Femur (tissue), 1 donor: Measurements from ENCODE around the gene VCAN.

Experiments
- DNase-seq: peaks from one replicate; pipeline ENCODE4 v3.0.0-alpha.2; 2017

The VCAN gene

GRCh38 chr5:83540105-83540504 is 68.6 kb downstream of the VCAN start:
- DNase-seq, result no peak

- DNase-seq, result no peak
These were observed 69.2 kb downstream of the VCAN start for GRCh38 chr5:83540783-83541182.

- no peak for DNase-seq
These were observed 71.3 kb downstream of the VCAN start for GRCh38 chr5:83542839-83543238.

- DNase-seq, result no peak
These were observed 72.4 kb downstream of the VCAN start for GRCh38 chr5:83543898-83544297.

- DNase-seq, result no peak
These were observed 75.6 kb downstream of the VCAN start for GRCh38 chr5:83547161-83547560.

GRCh38 chr5:83547889-83548288 is 76.3 kb downstream of the VCAN start:
- DNase-seq, result no peak

- peak; percentile 66 for DNase-seq
These were observed 77.0 kb downstream of the VCAN start for GRCh38 chr5:83548581-83548980.

- no peak for DNase-seq
These were observed 77.5 kb downstream of the VCAN start for GRCh38 chr5:83549076-83549475.

GRCh38 chr5:83549674-83550073 is 78.1 kb downstream of the VCAN start:
- no peak for DNase-seq

GRCh38 chr5:83551821-83552220 is 80.3 kb downstream of the VCAN start:
- DNase-seq, result no peak

GRCh38 chr5:83552275-83552674 is 80.7 kb downstream of the VCAN start:
- no peak for DNase-seq

- peak; percentile 29 for DNase-seq
These were observed 81.5 kb downstream of the VCAN start for GRCh38 chr5:83553000-83553486.

GRCh38 chr5:83554133-83554532 is 82.6 kb downstream of the VCAN start:
- no peak for DNase-seq

GRCh38 chr5:83554686-83555085 is 83.1 kb downstream of the VCAN start:
- DNase-seq, result no peak

- DNase-seq, result no peak
These were observed 83.7 kb downstream of the VCAN start for GRCh38 chr5:83555263-83555662.

GRCh38 chr5:83556190-83556589 is 84.6 kb downstream of the VCAN start:
- DNase-seq, result no peak

GRCh38 chr5:83559118-83559785 is 87.7 kb downstream of the VCAN start:
- DNase-seq, result no peak

- DNase-seq, result no peak
These were observed 90.6 kb downstream of the VCAN start for GRCh38 chr5:83562071-83562606.

GRCh38 chr5:83562791-83563557 is 91.4 kb downstream of the VCAN start:
- peak; percentile 36 for DNase-seq

GRCh38 chr5:83563631-83564030 is 92.1 kb downstream of the VCAN start:
- DNase-seq, result no peak

GRCh38 chr5:83564069-83564749 is 92.7 kb downstream of the VCAN start:
- DNase-seq, result no peak

- no peak for DNase-seq
These were observed 96.2 kb downstream of the VCAN start for GRCh38 chr5:83567741-83568140.

- DNase-seq, result no peak
These were observed 96.6 kb downstream of the VCAN start for GRCh38 chr5:83568186-83568585.

- DNase-seq, result no peak
These were observed 99.4 kb downstream of the VCAN start for GRCh38 chr5:83570916-83571315.
